ENCODE results near the gene EIF4E3. TPM values are rescaled to one million over a fixed set of nuclear protein-coding genes. Genes with fewer than 3 reads are reported as not detected.

Gene EIF4E3
- total RNA-seq, 1 experiment from 2014 or later = 2.2 TPM

- Histone ChIP-seq H3K9me2 (replicated peaks; ENCODE audit: low read length) (no peaks in the 10 kb centered on the region), H3K9ac (ENCODE audit: low read length) (no peak overlapping the region), H3F3A (ENCODE audit: low read length, unreplicated experiment) (no peaks in the 10 kb centered on the region), H4K20me1 (ENCODE audit: low read length) (no peaks in the 10 kb centered on the region), H3K4me3 (ENCODE audit: low read length) (no peak overlapping the region), H3K36me3 (ENCODE audit: low read depth, low read length) (no peaks in the 10 kb centered on the region), H3K4me2 (ENCODE audit: low read length) (no peak overlapping the region), H2AFZ (ENCODE audit: low read length) (no peak overlapping the region), H3K27ac (ENCODE audit: low read length) (no peak overlapping the region), H3K9me3 (ENCODE audit: low read length) (no peaks in the 10 kb centered on the region), H3K4me1 (ENCODE audit: insufficient read depth, low read length) (no peaks in the 10 kb centered on the region), H3K79me2 (ENCODE audit: low read length) (no peaks in the 10 kb centered on the region), H3K27me3 (ENCODE audit: low read length) (peaks cover 50% of the 10 kb centered on the region)
- intact Hi-C loops (cut with micrococcal nuclease) = no loop called here
- CTCF ChIA-PET = no interaction called here
- no TSS peak for BruUV-seq (replicated peaks)
- no peak for TF ChIP-seq CTCF (conservative IDR thresholded peaks at IDR 0.05; ENCODE audit: low read depth, low read length)
- ATAC-seq = no peak
- POLR2A ChIA-PET (ENCODE audit: unreplicated experiment) = no interaction called here
- no peak for DNase-seq
These were observed 7.4 kb upstream of the EIF4E3 start for GRCh38 chr3:71732637-71733036.

GRCh38 chr3:71728632-71729342 lies 3.6 kb upstream of the EIF4E3 start:
- ATAC-seq (no peak), DNase-seq (no peak)
- ChIA-PET CTCF (interaction anchor here (0.6 kb wide), 1 partner anchor 26 kb away, joined by 4 read pairs; no protein-coding TSS in a partner anchor), POLR2A (ENCODE audit: unreplicated experiment) (interaction anchor here (0.5 kb wide), 1 partner anchor 714 kb away, joined by 3 read pairs; no protein-coding TSS in a partner anchor)
- peaks cover 7% of the 10 kb centered on the region for H3K4me1 ChIP-seq (ENCODE audit: insufficient read depth, low read length)
- no TSS peak for BruUV-seq (replicated peaks)
- H2AFZ ChIP-seq (ENCODE audit: low read length) = no peak overlapping the region
- H3K4me2 ChIP-seq (ENCODE audit: low read length) = no peak overlapping the region
- H3K9me2 ChIP-seq (replicated peaks; ENCODE audit: low read length) = no peaks in the 10 kb centered on the region
- no peak overlapping the region for H3K9ac ChIP-seq (ENCODE audit: low read length)
- H4K20me1 ChIP-seq (ENCODE audit: low read length) = no peaks in the 10 kb centered on the region
- no peaks in the 10 kb centered on the region for H3K36me3 ChIP-seq (ENCODE audit: low read depth, low read length)
- H3K9me3 ChIP-seq (ENCODE audit: low read length) = no peaks in the 10 kb centered on the region
- TF ChIP-seq EZH2 (IDR thresholded peaks at IDR 0.05; ENCODE audit: low read length, unreplicated experiment) (no peak), EZH2phosphoT487 (IDR thresholded peaks at IDR 0.05; ENCODE audit: borderline replicate concordance, low read length) (no peak), CTCF (conservative IDR thresholded peaks at IDR 0.05; ENCODE audit: low read depth, low read length) (no peak)
- no peak overlapping the region for H3K4me3 ChIP-seq (ENCODE audit: low read length)
- H3K27me3 ChIP-seq (ENCODE audit: low read length) = peaks cover 14% of the 10 kb centered on the region; the same call in 1 of the 2 replicates
- no peak overlapping the region for H3K27ac ChIP-seq (ENCODE audit: low read length)
- no peaks in the 10 kb centered on the region for H3K79me2 ChIP-seq (ENCODE audit: low read length)
- no peaks in the 10 kb centered on the region for H3F3A ChIP-seq (ENCODE audit: low read length, unreplicated experiment)
- intact Hi-C loops (cut with micrococcal nuclease) = loop anchor here (5.0 kb wide), 2 partner anchors 129 to 1094 kb away; no protein-coding TSS in a partner anchor

- Histone ChIP-seq H3K79me2 (ENCODE audit: low read length) (no peaks in the 10 kb centered on the region), H3K4me1 (ENCODE audit: insufficient read depth, low read length) (peaks cover 9% of the 10 kb centered on the region), H3K27ac (ENCODE audit: low read length) (no peak overlapping the region), H3F3A (ENCODE audit: low read length, unreplicated experiment) (no peaks in the 10 kb centered on the region), H3K9me3 (ENCODE audit: low read length) (no peaks in the 10 kb centered on the region), H3K4me2 (ENCODE audit: low read length) (no peak overlapping the region), H3K4me3 (ENCODE audit: low read length) (no peak overlapping the region), H3K9me2 (replicated peaks; ENCODE audit: low read length) (no peaks in the 10 kb centered on the region), H3K9ac (ENCODE audit: low read length) (no peak overlapping the region), H2AFZ (ENCODE audit: low read length) (no peak overlapping the region), H3K36me3 (ENCODE audit: low read depth, low read length) (no peaks in the 10 kb centered on the region), H3K27me3 (ENCODE audit: low read length) (no peaks in the 10 kb centered on the region; the same call in 1 of the 2 replicates), H4K20me1 (ENCODE audit: low read length) (no peaks in the 10 kb centered on the region)
- ChIA-PET POLR2A (ENCODE audit: unreplicated experiment) (no interaction called here), CTCF (no interaction called here)
- BruUV-seq (replicated peaks) = no TSS peak
- no peak for ATAC-seq
- no peak for DNase-seq
- TF ChIP-seq EZH2phosphoT487 (IDR thresholded peaks at IDR 0.05; ENCODE audit: borderline replicate concordance, low read length) = no peak
- TF ChIP-seq CTCF (conservative IDR thresholded peaks at IDR 0.05; ENCODE audit: low read depth, low read length) = no peak
- TF ChIP-seq EZH2 (IDR thresholded peaks at IDR 0.05; ENCODE audit: low read length, unreplicated experiment) = no peak
- intact Hi-C loops (cut with micrococcal nuclease) = loop anchor here (5.0 kb wide), 2 partner anchors 131 to 1096 kb away; no protein-coding TSS in a partner anchor
These were observed 944 bp upstream of the EIF4E3 start for GRCh38 chr3:71726146-71726545.
